ENCODE measurements around the gene PDE11A.

DNA sequence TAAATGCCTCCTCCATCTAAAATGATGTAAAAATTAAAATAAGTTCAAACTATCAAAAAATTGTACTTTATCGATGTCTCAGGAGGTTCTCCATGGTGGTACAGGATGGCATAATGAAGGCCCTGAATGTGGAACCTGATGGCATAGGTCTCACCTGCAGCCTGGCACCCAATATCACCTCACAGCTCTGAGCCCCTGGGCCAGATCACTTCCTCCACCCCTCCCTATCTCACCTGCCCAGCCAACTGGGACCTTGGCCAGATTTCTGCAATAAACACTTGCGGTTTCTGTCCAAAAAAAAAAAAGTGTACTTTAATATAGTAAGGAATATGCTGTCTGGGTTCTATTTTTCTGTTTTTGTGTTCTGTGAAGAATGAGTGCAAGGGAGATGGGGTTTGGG is 33.0 kb upstream of the PDE11A start:
- no peak for TF ChIP-seq POLR2A (IDR thresholded peaks at IDR 0.05)
- TF ChIP-seq, protein P1, sequence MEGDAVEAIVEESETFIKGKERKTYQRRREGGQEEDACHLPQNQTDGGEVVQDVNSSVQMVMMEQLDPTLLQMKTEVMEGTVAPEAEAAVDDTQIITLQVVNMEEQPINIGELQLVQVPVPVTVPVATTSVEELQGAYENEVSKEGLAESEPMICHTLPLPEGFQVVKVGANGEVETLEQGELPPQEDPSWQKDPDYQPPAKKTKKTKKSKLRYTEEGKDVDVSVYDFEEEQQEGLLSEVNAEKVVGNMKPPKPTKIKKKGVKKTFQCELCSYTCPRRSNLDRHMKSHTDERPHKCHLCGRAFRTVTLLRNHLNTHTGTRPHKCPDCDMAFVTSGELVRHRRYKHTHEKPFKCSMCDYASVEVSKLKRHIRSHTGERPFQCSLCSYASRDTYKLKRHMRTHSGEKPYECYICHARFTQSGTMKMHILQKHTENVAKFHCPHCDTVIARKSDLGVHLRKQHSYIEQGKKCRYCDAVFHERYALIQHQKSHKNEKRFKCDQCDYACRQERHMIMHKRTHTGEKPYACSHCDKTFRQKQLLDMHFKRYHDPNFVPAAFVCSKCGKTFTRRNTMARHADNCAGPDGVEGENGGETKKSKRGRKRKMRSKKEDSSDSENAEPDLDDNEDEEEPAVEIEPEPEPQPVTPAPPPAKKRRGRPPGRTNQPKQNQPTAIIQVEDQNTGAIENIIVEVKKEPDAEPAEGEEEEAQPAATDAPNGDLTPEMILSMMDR (IDR thresholded peaks at IDR 0.05), result no peak
